Keratinocyte (primary cell): Measurements from ENCODE around the gene ZIC4.

Experiments
- CTCF ChIP-seq, 3 experiments: IDR thresholded peaks in 1 of 3; conservative IDR thresholded peaks in 1 of 3; optimal IDR thresholded peaks in 1 of 3; 2 replicates in 2 of 3; 3 replicates in 1 of 3; pipeline versions ENCODE3 to v1.5.1; 2011; ENCODE audit warnings: low read length in 3 of 3, mild to moderate bottlenecking in 3 of 3, moderate library complexity in 2 of 3, control low read depth in 1 of 3, inconsistent platforms in 1 of 3; ENCODE audit not compliant: insufficient read depth in 2 of 3; ENCODE audit errors: extremely low read depth in 1 of 3
- EZH2 ChIP-seq: IDR thresholded peaks from one replicate; pipeline ENCODE4 v1.6.1; 2012; ENCODE audit warnings: inconsistent platforms, mild to moderate bottlenecking, low read length, moderate library complexity

GRCh38 chr3:147354623-147355022 lies 51.7 kb downstream of the ZIC4 start:
- no peak for TF ChIP-seq CTCF (optimal IDR thresholded peaks at IDR 0.05 in 1 of 3, IDR thresholded peaks at IDR 0.05 in 1 of 3, conservative IDR thresholded peaks at IDR 0.05 in 1 of 3; ENCODE audit: extremely low read depth in 1 of 3, insufficient read depth in 2 of 3, low read length in 3 of 3)
- no peak for TF ChIP-seq EZH2
